SK-MEL-5 (cell line): ENCODE measurements around the gene PCSK7. TPM values are rescaled to one million over a fixed set of nuclear protein-coding genes. Genes with fewer than 3 reads are reported as not detected.

Experiments used
- DNase-seq: peaks from one replicate; pipeline ENCODE4 v3.0.0-alpha.2; 2016; ENCODE audit warnings: low read depth, low spot score
- in situ Hi-C: cut with HindIII; loops from 2 replicates; pipeline ENCODE4 v1.10.0; 2016; ENCODE audit warnings: low sequenced_read_pairs, high pct_unique_total_duplicates, low pct_unique_long_range_greater_than_20kb
- total RNA-seq: library from RNA; depleted of rRNA; stranded (reverse); fragments of >200 nt; shearing (Covaris generic); gene quantifications from 2 replicates; pipeline ENCODE4 v1.2.3, GENCODE V29; 2014

The PCSK7 gene
- total RNA-seq, 1 experiment from 2014 or later: 16.0 TPM

DNA sequence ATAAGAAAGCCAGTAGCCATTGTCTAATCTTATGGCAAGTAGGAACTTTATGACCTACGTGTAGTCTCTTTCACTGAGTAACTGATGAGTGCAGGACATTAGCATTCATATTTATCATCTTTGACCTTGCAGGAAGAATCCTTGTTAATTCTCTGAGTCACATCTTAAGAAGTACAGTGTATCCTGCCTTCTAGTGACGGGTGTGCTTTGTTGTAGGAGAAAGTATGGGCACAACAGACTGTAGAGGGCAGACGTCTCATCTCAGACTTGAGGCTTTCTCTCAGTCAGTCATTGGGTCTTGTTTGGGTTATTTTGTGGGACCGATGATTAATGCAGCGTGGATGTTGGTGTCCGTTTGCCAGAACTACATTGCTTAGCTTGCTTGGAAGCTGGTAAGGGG, 7.4 kb upstream of the PCSK7 start:
- in situ Hi-C loops: no loop called here
- peak; percentile 29 for DNase-seq

DNA sequence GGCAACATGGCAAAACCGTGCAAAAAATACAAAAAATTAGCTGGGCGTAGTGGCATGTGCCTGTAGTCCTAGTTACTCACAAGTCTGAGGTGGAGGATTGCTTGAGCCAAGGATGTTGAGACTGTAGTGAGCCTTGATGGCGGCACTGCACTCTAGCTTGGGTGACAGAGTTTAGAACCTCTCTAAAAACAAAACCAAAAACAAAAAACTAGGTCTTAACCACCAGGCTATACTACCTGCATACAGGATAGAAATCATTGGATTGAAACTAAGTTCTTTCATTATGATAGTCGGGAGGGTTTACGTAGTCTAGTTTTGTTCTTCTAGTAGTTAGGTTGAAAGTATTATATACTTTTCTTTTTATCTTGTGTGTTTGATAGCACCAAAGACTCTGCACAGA, 6.3 kb upstream of the PCSK7 start:
- DNase-seq: no peak
- in situ Hi-C loops: no loop called here

DNA sequence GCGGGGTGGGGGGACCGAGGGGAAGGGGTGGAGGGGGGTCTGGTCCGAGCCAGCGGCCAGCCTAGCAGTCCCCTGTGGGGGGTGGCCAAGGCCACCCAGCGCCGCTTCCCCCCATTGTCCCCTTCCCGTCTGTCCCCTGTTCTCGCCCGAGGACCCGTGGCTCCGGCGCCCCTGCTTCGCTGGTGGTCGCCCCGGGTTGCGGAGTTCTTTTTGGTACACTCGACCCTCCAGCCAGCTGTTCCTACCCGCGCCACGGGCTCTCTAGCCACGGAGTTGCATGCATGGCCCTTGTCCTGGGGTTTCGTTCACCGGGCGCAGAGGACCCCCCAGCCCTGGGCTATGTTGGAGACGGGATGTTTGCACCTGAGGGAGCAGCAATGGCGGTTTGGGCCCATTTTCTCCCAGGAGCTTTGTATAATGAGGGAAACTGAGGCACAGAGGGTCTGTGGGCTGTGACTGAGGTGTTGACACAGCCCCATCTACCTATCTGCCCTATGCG, 1.1 kb upstream of the PCSK7 start:
- DNase-seq: no peak
- in situ Hi-C loops: no loop called here

DNA sequence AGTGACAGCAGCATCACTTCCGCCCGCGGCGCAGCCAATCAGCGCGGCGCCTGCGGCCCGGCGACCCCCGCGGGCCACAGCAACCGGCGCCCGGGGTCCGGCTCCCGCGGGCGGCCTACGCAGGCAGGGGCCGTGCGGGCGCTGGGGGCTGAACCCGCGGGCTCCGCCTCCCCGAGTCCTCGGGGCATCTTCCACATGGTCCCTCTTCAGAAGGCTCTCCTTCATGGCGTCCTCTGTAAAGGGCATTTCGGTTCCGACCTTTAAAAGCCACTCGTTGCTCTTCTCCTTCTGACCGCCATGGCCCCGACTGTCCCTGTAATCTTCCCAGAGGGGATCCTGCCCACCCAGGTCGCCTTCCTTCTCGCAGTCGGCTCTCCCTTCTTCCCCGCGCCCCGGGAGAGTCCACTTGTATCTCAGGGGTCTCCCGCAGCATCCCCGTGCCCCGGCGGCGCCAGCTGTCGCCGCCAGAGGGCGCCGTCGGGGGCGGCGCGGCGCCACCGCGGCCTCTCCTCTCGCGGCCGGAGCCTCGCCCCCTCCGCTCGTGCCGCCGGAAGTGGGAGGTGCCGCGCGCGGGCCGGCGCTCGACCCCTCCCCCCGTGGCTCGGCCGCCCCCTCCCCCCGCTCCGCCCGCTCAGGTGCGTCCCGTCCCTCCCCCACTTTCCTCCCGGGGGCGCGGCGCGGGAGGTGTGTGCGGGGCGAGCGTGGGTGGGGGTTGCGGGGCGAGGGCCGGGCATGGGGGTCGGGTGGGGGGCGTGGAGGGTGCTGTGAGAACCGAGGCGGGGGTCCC, 412 bp upstream of the PCSK7 start, which contains the start of gene RNF214:
Gene RNF214, plus strand, starts transcription at position 580 of the 787 bp plus-strand sequence. CDS start 1,602 bp downstream, outside the sequence.
- in situ Hi-C loops: no loop called here
- DNase-seq: peak; percentile 65

DNA sequence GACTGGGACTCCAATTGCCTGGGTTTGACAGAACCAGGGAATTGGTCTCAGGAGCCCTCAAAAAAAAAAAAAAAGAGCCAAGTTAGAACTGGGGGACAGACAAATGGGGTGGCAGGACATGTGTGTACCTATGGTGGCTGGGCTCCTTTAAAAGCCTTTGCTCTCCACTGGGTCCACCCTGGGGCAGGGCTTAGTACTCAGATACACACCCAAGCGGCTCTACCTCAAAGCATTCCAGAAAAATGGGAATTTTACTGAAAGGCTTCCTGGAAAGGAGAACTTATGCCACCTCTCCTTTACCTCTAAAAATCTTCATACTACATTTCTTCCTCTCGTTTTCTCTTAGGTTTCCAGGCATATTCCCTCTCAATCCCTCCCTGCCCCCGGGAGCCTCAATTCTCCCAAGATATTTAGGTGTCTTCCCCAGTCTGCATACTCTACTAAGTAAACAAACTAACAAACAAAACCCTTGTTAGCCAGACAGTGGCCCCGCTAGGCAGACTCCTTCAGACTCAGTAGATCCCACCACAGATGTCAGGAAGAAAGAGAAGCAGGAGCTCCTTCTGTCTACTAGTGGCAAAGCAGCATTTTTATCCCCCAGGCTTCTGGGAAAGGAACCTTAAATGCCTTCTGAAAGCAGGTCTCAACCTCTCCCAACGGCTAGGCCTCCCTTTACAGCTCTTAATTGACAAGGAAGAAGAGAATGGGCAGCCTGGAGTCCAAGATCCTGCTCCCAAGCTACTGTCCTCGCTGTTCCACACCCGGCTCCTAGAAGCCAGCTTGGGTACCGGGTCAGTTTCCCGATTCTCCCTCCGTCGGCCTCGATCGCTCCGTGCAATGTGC, 653 bp downstream of the PCSK7 start:
- no peak for DNase-seq
- in situ Hi-C loops: no loop called here

DNA sequence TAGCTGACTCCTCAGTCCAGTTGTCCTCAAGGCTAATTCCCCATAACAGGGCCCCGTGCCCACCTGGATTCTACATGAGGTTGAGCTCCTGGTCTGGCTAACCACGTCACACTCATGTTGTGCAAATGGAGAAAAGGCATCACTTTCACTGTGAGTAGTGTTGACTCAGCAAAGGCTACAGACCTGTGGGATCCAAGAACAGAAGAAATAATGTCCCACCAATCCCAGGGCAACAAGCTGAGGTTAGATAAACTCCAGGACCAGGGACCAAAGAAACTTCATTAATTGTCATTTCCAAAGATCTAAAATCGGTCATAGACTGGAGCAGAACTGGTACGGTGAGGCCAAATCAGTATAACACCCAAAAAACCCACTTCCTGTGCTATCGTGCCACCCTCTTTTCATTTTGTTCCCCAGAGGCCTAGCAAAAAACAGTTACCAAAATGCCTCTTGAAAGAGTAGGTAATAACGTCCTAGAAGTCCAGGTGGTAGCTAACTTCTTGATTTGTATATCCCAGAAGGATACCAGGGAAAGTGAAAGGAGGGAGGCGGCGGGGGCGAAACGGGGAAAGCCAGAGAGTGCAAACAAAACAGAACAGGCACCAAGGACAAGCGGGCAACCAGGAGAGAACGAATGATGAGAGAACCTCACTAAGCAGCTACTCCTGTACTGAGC, 1.4 kb downstream of the PCSK7 start:
- in situ Hi-C loops: no loop called here

DNA sequence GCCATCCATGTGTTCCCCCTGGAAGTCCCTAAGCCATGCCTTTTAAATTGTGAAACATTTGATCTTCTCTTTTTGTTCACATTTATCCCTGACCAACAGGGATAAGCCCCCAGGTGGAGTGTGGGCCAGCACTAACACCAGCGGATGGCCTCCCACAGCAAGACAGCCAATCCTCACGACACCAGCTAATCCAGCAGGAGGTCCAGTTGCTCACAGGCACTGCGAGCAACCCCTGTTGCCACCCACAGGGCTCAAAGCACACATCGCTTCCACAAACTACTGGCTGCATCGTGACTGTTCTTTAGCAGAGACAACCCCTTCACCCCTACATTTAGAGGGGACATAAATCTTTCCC, 2.0 kb downstream of the PCSK7 start:
- DNase-seq: no peak
- in situ Hi-C loops: no loop called here

More for the DNA sequence above, 1.4 kb downstream of the PCSK7 start:
- no peak for DNase-seq

DNA sequence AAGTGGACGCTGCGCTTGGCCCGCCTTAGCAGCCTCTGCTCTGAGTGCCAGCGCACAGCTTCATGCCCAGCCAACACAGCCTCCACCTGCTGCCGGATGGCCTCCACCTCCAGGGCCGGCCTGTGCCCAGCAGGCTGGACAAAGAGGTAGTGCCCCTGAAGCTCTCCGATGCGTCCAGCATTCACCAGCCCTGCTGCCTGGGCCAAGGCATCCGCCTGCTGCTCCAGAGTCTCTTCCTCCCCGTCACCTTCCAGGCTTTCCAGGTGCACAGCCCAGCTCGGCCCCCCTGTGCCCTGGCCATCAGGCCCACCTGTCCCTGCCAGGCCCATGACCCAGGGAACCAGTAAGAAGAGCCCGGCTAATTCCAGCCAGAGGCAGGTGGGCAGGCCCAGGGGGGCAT, 2.5 kb downstream of the PCSK7 start:
- in situ Hi-C loops: no loop called here
- DNase-seq: no peak

DNA sequence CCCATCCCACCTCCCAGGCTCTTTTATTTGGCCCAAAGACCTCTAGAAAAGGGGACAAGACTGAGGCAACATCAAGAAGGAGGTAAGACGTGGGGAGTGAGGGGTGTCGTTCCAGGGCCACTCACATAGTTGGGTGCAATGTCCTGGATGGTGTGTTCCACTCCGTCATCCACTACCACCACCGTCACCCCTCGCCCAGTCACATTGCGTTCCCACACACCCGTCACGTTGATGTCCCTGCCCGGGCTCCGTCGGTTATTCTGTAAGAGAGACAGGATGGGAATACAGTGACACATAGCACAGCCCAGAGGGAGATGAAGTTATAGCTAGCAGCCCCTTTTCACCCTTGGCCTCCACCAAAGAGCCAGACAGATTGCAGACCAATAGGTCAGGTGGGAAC, 3.8 kb downstream of the PCSK7 start:
- no peak for DNase-seq
- in situ Hi-C loops: no loop called here

DNA sequence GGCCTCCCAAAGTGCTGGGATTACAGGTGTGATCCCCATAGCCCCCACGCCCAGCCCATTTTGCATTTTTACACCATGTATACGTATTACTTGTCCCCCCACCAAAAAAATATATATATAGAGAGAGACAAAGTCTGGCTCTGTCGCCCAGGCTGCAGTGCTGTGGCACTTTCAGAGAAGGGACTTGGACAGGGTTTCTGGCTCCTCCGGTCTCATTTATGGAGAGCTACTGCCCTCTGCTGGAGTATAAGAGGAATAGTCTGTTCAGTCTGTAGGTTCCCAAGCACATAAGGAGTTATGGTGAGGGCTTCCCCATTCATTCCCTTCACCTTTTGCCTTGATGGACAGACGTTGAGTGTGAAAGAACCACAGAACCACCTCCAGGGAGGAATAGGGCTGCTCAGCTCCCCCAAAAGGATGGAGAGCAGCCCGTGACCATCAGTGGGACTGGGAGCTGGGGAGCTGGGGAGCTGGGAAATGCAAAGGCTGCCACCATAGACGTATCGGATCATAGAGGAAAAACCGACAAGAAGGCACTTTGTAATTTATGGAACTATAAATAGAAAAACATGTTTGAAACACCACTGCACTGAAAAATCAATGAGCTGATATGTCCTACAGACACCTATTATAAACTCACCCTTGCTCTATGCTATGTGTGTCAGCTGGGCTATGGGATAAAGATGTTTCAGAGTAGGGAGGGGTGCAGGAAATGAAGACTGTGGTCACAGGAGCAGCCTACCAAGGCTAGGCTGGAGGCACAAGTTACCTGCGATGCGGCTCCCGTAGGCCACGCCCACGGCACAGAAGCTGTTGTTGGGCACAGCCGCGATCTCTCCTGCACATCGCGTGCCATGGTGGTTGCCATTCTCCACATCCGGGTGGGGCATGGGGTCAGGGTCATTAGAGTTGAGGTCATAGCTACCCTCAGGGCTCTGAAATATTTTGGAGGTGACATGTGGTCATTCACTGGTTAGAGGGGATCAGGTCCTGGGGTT, 5.2 kb downstream of the PCSK7 start:
- DNase-seq: peak; percentile 76
- in situ Hi-C loops: no loop called here

DNA sequence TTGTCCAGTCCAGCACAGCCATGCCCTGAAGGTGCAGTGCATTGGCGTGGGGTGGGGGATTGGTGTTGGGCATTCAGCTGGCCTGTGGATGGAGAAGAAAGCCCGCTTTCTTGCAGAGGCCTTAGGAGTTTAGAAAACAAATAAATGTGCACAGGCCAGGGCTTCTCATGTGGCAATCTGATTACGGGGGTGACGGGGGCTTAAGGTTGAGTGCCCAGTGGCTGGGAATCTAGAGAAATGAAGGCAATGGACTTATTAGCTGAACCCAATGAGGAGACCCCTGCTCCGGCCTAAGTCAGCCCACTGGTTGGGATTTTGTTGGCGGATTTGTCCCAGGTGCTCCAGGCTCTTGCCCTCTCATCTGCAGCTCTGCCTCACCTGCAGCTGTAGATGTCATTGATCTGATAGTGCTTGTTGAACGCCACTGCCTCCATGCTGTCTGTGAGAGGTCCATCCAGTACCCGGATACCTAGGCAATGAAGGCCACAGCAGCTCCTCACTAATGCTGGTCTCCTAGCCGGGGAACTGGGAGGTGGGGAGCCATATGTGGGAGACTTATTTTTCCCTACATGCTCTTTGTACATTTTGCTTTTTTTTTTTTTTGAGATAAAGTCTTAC, 6.2 kb downstream of the PCSK7 start:
- no peak for DNase-seq

DNA sequence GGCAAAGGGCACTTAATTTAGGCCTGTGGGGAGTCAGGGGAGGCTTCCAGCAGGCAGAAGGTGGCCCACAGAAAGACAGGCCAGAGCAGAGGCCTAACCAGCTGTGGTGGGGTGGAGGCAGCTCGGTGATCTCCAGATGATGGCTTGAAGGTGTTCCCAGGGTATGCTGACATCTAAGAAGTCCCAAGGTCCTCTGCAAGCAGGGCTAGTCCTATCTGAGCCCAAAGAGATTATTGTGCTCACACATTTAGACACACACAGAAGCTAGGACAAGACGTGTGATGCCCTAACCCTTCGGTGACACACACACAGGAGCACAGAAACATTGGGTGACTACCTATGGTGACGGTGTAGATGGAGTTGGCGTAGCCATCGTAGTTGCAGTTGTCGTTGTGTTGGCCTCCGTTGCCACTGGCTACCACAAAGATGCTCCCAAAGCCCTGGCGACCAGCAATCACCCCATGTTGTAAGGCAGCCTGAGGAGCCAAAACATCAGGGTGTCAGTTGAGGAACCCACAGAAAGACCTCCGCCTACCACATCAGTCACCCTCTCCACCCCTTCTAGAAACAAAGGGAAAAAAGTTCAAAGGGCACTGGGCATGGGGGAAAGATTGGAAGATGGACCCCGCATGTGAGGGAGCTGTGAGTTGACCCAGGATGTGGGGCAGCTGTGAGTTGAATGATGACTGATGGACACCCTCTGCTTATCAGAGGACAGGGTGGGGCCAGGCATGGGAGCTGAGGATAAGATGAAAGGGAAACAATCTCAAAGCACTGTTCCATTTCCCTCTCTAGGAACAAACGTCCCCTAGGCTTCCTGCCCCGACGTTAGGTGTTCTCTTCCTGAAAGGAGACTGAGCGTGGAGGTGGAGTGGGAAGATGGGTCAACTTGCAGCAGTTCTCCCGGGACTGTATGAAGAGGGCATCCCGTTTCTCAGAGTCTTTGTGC, 7.9 kb downstream of the PCSK7 start:
- no peak for DNase-seq
- in situ Hi-C loops: no loop called here

More for the DNA sequence above, 6.2 kb downstream of the PCSK7 start:
- in situ Hi-C loops: no loop called here

DNA sequence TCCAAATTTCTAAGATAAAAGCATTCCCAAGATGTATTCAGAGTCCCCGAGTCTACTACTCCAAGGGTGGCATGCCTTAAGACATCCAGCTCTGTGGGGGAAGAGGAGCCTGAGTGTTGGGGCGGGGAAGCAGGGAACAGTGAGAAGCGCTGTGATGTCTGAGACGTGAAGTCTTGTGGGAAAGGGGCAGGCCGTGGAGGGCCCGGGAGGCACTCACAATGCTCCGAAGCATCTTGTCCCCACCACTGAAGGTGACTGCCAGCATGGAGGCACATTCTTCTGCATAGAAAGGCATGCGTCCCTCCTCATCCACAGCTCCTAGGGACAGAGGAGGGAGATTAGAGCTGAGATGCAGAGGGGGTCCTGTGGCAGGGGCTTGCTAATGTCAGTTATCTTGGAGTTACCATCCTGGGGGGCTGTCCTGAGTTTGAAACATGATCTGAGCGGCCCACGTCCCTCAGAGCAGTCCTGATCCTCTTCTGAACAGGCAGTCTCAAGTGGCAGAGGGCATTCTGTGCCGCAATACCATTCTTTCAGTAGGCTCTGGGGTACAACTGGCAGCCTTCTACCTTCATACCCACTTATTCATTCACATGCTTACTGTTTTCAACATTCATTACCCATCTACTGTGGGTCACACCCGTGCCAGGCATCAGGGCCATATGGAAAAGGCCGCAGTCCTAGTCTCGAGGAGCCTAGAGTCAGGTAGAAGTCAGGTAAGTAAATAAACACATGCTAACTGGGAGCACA, 8.7 kb downstream of the PCSK7 start:
- no peak for DNase-seq
- in situ Hi-C loops: no loop called here

DNA sequence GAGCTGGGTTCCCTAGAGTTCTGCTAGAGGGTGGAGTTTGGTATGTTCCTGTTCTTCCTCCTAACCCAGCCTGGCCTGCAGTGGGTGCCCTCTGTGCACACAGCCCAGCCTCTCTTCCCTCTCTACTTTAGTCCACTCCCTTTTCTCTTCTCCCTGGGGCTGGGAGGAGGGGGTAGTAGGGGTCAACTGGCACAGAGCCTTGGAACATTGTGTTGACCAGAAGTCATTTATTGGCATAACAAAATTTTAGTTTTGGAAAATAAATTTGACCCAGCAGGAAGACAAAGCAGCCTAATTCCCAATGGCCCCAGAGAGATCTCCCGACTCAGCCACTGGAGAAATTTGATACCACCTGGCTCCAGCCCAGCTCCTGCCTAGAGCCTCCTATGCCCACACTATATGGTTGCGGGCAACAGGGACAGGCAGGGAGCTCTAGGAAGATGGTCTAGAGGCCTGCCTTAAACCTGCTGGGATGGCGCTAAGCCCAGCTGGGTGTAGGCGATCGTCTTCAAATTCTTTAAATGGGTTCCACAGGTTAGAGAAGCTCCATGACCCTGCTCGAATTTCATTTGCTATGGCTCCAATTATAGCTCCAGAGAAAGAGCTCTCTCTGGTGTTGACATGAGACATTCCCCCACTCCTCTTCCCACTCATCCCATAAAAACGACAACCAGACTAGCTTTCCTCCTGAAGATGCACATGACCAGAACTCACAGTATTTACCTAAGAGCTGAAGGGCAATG, 9.9 kb downstream of the PCSK7 start:
- no peak for DNase-seq
- in situ Hi-C loops: no loop called here
